GM21360 (cell line): Measurements from ENCODE around the gene EGLN3.
"Not testable (repeated sequence)": the region's sequence is repeated elsewhere in the genome, so short reads cannot be mapped to it uniquely, and the experiment has no call there.

Source experiments
- ATAC-seq: cut with Tn5 transposase; IDR thresholded peaks from one replicate; pipeline ENCODE4 v1.9.1; 2021; ENCODE audit warnings: mild to moderate bottlenecking, moderate library complexity; ENCODE audit not compliant: unreplicated experiment

The EGLN3 gene

DNA sequence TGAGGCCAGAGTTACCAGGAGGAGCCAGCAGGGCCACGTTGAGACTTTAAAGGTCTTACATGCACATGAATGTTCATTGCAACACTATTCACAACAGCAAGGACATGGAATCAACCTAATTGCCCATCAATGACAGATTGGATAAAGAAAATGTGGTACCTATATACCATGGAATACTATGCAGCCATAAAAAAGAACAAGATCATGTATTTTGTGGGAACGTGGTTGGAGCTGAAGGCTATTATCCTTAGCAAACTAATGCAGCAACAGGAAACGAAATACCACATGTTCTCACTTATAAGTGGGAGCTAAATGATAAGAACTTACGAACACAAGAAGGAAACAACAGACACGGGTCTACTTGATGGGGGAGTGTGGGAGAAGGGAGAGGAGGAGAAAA, 11.6 kb upstream of the EGLN3 start:
- ATAC-seq, result not testable (repeated sequence)

DNA sequence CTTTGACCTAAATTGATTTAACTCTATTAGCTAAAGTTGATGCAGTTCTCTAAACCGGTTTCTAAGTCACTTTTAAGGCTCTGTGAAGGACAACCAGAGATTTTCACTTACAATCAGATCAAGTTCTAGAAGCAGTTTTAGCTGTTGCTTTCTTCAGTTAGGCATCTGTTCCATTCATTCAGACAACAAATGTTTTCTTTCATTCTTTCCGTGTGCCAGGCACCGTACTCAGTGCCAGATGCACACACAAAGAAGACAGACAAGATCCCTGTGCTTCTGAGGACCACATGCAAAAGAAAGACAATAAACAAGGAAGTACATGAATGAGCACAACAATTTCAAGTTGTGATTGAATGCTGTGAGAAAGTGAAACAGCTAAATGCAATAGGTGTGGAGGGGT, 11.1 kb upstream of the EGLN3 start:
- ATAC-seq, result no peak

DNA sequence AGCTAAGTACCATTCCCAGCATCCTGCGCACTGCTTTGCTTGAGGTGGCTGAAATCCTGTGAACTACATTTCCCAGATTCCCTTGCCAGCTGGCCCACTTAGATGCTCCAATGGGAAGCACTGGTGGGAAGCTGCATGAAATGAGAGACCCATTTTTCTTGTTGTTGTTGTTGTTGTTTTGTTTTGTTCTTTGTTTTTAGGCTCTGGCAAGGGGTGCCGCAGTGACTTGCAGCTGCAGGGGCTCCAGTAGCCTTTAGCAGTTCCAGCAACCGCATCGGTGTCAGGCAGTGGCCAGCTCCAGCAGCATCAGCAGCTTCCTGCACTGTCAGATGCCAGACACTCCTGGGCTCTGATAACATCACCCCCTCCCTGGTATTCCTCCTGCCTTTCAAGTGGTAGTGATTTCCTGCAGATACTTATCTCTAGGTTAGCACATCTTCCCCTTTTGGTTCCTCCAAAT, 8.8 kb upstream of the EGLN3 start:
- no peak for ATAC-seq

DNA sequence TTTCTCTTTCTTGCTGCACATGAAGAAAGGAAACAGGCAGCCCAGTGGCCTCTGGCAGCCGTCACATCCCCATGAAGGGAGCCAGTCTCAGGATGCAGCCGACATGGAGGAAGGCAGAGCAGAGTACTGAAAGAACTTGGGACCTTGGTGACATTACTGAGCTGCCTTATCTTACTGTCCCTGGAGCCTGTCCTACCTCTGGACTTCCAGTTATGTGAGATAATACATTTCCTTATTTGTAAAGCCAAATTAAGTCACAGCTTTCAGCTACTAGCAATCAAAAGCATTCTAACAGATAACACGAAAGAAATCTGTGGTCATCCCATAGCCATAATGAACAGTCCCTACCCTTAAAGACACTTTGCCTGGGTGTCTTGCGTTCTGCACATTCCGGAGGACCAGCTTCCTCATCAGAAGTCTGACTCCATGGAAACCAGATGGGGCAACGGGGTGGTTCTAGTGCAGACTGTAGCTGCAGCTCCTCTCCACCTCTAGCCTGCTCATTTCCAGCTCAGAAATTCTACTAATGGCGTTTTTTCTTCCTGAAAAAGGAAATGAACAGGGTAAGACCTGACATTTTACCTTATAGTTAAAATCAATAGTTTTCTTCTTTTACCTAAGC, 7.8 kb upstream of the EGLN3 start:
- ATAC-seq, result no peak

DNA sequence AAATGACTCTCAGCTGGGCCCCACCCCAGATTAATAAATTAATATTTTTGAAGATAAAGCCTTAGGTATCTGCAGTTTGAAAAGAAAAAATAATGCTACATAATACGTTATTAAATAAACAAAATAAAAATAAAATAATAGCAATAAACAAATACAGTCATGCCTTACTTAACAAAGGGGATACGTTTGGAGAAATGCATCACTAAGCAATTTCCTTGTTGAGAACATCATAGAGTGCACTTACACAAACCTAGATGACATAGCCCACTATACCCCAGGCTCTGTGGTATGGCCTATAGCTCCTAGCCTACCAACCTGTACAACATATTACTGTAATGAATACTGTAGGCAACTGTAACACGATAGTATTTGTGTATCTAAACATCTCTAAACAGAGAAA, 7.1 kb upstream of the EGLN3 start:
- no peak for ATAC-seq

DNA sequence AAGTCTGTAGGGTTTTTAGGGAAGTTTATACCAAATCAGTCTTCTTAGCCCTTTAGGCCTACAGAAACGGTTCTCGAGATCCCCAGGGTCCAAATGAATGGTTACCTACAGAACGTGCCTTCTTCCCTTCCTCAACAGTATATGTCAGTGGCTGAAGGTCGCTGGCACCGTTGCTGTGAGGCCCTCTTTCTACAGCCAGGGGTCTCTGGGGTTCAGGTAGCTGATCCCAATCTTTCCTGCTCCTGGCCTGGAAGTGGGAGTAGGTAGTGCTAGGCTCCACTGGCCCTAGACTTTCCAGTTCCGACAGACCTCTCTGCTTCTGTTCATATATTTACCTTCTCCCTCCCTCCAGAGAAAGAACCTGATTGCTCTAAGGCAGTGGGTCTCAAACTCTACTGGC, 6.4 kb upstream of the EGLN3 start:
- no peak for ATAC-seq

DNA sequence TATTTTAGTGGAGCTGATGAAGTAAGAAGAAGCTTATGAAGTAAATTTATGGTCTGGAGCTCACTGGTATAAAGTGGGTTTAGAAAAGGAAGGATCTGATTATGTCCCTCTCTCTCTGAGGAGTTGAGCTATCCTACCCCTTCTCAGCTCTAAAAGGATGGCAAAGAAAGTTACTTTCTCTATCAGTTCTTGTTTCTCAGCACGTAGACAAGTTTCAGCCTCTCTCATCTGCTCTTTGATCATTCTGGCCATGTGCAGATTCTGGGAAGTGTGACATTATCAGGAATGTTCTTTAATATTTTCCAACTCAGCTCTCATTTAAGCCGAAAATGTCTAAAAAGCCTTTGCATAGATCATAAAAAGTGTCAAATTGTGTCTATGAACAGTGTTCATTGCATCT, 5.8 kb upstream of the EGLN3 start:
- no peak for ATAC-seq

DNA sequence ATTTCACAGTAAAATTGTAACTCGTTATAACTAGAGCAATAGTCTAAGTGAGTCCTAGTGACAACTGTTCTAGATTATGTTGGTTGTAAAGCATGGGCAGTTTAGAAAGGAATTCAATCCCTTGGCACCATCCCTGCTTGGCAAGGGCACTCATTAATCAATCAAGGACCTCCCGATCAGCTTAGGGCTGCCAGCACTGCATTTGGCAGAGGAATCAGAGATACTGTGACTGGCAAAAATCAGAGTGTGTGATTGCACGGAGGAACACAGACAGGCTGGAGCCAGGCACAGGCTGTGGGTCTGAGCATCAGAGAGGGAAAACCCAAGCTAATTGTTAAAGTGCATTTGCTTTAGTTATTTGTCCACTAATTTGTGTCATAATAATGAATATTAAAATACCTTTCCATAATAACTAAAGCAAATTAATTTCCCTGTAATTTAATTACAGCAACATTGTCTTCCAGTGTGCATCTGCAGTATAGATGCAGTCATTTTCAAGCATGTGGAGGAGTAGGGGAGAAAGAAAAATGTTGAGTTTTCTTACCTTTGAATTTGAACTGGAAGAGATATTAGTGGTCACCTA, 3.2 kb upstream of the EGLN3 start:
- ATAC-seq, result no peak

DNA sequence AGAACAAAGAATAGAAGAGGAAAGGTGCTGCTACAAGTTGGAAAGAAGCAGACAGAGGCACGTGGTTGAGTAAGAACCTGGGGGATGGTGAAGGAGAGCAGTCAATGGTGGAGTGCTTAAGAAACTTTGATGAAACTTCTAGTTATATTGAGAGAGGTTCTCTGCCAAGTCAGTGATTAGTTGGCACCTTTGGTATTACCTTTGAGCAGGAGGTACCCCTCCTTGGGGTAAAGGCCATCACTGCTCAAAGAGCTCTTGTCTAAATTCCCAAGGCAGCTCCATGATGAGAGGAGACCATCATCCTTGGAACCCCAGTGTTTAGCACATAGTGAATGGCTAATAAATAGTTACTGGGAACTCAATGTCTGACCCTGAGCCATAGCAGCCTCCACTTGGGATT, 1.7 kb upstream of the EGLN3 start:
- ATAC-seq, result no peak

DNA sequence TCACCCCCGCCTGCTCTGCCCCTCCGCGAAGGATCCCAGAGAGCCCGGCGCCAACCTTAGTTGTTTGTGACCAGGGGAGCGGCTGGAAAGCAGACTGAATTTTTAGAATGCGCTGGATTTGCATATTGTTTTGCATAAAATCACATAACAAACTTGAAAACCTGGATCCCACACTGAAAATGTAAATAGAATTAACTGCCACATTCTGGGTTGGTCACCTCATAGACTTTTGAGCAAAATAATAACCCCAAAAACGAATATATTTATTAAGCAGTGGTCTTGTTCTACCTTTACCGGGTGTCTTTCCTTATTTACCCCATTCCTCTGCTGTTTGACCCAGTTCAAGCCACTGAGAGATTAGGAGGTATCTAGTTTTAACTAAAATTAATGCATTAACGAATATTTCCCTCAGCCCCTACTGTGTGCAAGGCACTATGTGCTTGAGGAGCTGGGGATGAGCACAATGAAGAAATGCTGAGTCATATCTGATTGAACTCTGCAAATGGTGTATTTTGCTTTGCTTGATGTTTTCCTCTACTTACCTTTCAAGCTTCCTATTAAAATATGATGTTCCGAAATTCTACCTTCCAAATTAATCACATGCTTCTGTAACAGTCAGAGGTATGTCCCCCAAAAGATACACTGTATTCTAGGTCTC, 438 bp upstream of the EGLN3 start:
- no peak for ATAC-seq

DNA sequence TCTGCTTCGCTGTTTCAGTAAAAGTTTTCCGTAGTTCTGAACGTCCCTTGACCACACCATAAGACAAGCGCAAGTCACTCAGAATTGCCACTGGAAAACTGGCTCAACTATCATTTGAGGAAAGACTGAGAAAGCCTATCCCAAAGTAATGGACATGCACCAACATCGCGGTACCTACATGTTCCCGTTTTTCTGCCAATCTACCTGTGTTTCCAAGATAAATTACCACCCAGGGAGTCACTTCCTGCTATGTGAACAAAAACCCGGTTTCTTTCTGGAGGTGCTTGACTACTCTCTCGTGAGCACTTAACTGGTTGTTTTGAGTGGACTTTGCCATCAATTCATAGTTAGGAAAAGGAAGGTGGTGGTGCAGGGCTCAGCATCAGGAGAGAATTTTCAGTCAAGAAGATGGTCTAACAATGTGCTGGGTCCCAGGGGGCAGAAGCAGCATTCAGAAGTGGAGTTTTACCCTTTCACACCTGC, 1.4 kb downstream of the EGLN3 start:
- ATAC-seq, result no peak

DNA sequence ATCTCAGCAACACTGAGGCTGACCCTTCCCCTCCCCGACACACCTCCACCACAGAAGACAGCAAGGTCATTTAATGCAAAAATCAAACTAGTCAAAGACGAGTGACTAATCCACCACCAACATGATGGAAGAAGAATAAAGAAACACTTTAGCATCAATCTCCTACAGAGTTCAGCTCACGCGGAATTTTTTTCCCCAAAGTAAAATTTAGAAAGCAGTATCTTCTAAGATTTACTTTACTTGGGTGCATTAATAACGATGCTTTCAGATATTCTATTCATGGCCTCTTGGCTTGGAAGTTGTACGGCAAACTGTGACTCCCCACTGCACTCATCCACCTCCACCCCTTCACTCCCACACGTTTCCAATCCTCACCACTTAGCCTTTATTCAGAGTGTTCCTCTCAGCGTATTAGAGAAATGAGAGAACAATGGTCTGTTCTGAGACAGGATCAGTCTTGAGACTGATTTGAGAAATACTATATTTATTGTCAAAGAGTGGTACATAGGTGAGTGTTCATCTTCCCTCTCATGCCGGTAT, 1.9 kb downstream of the EGLN3 start:
- no peak for ATAC-seq

DNA sequence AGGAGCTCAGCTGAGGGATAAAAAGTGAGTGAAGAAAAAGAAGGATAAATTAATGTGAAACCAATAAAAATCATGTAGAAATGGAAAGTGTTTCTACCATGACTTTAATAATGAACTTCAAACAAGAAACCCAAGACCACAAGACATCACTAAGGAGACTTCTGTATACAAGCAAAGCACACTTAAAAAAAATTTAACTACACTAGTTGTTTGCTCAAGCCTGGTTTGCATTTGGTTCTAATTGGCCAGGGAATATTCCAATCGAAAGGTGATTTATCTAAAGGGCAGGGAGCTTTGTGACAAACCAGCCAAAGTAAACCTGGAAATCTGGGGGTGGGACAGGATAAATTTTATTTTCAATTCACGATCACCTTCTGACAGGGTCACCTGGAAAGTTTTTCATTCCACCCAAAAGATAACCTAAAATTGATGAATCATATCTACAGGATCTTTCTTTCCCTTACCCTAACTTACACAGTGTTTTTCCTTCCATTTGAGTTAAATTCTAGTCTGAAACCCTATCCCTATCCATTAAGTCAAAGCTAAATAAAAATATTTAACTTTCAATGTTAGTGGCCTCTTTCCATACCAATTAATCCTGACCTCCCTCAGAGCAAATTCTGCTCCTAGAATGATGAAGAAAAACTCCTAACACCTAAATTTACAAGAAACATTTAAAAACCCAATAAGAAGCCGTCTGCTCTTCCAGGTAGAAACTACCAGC, 2.6 kb downstream of the EGLN3 start:
- ATAC-seq, result no peak

DNA sequence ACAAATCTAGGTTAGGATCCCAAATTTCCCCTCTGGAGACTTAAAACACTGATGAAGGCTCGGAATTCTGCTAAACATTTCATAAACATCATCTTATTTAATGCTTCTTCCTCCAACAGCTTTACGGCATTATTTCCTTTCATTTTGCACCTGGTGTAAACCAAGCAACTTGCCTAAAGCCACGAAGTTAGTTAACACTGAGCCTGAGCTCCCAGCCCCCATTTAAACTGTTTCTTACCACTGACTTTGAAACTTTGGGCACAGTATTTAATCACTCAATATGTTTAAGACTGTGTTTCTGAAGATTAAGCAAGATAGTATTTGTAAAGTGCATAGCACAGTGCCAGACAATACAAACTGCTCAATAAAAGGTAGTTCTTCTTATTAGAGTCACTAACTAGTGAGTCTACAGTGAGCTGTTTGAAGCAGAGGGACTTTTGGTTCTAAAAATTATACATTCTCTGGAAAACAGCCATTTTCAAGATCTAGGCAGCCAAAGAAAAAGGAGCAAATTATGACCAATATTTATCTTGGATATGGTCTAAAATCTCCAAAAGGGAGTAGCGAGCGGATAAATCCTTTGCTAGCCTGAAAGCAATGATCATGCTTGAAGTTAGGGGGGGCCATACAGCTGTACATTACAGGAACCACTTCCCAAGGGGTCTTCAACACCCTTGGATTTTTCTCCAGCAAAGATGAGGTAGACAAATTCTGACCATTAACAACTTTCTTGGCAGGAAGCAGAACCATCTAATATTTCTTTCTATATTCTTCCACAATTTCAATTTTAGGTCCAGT, 4.0 kb downstream of the EGLN3 start:
- ATAC-seq, result no peak

DNA sequence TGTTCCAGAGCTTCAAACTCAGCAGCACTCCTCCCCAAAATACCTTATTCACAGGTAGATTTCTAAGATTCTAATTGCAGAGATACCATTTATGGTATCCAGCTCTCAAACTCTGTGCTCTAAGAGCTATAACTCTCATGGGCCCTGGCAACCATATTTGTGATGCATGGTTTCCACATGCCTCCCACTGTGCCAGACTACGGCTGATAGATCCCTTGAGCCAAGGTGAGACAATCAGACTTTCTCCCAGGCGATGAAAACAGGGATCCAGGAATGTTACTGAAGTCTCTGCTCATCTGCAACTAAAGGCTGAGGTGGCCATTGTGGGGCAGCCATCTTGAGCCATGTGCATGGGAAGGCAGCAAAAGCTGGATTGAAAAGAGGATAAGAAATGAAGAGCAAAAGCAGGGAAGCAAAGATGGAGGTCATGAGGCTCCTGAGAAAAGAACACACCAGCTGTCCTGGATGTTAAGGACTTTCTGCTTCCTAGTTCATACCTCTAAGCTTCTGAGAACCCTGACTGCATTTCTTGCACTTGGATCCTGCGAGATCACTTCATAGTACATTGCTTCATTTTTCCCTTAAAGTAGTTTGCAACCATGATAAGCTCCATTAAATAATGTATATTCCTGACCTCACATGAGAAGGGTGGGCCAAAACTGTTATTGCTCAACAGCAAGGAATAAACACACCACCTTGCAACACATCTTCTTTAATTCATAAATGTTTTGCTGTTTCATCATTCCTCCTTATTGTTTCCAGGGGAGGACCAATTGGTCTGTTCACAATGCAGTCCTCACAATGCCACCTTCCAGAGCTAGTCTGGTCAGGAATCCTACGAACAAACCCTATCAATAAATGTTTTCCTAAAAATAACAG, 5.4 kb downstream of the EGLN3 start:
- no peak for ATAC-seq

DNA sequence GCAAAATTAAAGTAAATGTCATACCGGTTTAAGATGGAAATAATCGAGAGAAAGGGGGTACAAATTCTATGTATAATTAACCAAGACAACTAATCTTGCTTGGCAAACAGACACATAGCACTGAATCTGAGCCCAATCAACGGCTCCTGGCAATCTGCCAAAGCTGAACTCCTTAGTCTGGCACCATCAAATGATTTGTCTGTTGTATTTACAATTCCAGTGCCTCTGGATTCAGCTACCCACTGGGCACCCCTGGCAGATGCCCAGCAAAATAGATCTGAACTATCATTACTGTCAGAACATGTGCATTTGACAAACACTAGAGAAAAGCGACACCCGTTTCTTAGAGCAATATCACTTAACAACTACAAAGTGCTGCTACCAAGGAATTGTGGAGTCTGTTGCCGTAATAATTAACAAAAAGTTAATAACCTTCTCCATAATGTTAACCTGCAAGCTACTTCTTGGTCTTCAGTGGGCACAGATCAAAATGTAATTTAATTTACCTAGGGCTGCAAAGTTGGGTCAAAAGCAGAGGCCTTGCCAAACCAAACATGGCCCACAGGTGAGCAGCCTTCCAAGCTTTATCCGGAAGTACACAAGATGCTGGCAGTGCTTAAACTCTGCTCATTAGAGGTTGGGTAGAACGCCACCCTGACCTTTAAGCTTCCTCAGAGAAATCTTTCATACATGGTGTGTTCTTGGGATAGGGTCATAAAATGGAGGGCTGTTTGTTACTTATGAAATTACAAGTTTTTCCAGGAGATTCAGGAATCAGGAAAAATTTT, 7.6 kb downstream of the EGLN3 start:
- ATAC-seq, result no peak

DNA sequence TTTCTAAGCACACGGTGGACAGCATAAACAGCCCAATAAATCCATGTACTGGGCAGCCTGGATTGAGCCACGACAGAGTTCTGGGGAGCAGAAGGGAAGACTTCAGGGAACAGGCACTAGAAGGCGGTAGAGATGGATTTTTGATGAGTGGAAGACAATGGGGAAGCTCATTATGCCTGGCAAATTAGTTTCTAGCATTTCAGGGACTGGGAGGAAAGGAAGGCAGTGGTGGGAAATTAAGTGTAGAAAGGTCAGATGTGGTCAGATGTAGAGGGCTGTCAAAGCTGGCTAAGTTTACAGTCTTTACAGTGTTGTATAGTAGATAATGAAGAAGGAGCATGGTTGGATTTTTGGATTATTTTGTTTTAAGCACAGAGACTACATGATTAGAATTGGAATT, 9.2 kb downstream of the EGLN3 start:
- ATAC-seq, result no peak

DNA sequence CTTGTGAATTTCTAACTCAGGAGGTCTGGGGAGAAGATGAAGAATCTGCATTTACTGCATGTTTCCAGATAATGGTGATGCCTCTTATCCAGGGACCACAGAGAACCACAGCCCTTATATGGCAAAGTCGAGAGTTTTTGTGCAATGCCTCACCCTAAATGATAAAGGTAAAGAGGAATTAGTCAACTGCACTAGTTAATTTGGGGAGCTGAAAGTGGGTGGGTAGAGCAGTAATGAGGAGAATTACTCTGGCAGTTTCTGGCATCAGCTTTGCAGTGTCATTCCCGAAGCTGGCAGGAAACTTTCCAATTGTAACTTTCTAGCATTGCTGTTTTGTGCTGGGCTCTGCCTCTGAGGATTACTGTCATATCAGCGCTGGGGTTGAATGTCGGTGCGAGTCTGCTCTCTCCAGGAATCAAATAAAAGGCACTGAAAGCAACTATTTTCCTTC, 10.3 kb downstream of the EGLN3 start:
- ATAC-seq, result no peak
